Stimulated activated naive CD8-positive, alpha-beta T cell treated with anti-CD3 and anti-CD28 coated beads, Interleukin-15, Interleukin-2, amounts not matched to agents 100 ng/mL and 50 ng/mL, for 24 hours (primary cell): ENCODE measurements around the gene SART3.
A peak's percentile ranks its signal among the peaks of the same experiment; 100 is the strongest.
"Not testable (repeated sequence)": the region's sequence is repeated elsewhere in the genome, so short reads cannot be mapped to it uniquely, and the experiment has no call there.

ENCODE experiments used
- H3K27ac Mint-ChIP-seq: one replicate; pipeline ENCODE4 v1.8.0; 2021; ENCODE audit warnings: mild to moderate bottlenecking, mixed read lengths
- H3K27me3 Mint-ChIP-seq: one replicate; pipeline ENCODE4 v1.8.0; 2021; ENCODE audit warnings: mixed read lengths
- H3K36me3 Mint-ChIP-seq: one replicate; pipeline ENCODE4 v1.8.0; 2021; ENCODE audit warnings: low read depth, mixed read lengths
- H3K4me1 Mint-ChIP-seq: one replicate; pipeline ENCODE4 v1.8.0; 2021; ENCODE audit warnings: low read depth, mixed read lengths
- H3K4me3 Mint-ChIP-seq: one replicate; pipeline ENCODE4 v1.8.0; 2021; ENCODE audit warnings: mild to moderate bottlenecking, mixed read lengths
- H3K9me3 Mint-ChIP-seq: one replicate; pipeline ENCODE4 v1.8.0; 2021; ENCODE audit warnings: mixed read lengths

Gene SART3

DNA sequence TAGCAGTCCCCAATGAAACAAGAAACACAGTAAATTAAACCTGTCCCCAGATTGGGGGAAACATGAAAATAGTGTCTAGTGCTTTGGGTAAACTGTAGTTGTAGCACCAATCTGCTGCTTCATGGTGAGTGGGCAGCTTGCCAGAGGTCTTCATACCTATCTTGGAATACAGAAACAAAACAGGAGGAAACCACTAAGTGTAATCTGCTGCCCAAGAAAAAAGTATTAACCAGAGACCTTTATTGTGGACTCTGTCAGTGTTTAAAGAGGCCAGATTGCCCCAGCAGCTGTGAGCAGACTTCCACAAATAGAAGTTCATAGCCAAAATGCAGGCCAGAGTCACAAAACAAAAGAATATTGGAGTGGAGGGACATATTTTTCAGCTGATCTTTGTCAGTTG, 3.8 kb upstream of the SART3 start:
- Mint-ChIP-seq H3K4me1 (peaks cover 77% of the 10 kb centered on the region), H3K4me3 (no peak overlapping the region)

DNA sequence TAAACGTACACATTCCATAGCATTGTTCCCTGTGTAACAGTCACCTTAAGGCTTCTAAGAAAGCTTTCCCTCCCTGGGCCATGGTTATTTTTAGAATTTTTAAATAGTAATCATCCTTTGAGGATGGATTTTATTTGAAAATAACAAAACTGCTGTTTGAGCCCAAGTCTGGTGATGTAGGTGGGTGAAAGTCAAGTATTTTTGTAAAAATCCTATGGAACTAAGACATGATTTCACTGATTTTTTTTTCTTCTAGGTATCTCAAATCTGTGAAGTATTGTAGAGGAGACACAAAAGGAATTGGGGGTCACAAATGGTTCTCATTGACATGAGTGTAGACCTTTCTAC, 2.8 kb upstream of the SART3 start:
- Mint-ChIP-seq H3K9me3 (no peaks in the 10 kb centered on the region), H3K27me3 (no peaks in the 10 kb centered on the region), H3K27ac (peak overlapping the region; percentile 85), H3K4me1 (peaks cover 76% of the 10 kb centered on the region), H3K36me3 (peaks cover 59% of the 10 kb centered on the region), H3K4me3 (peak overlapping the region; percentile 98)

More for the DNA sequence above, 3.8 kb upstream of the SART3 start:
- H3K27ac Mint-ChIP-seq = peak overlapping the region; percentile 16
- H3K9me3 Mint-ChIP-seq = no peaks in the 10 kb centered on the region
- no peaks in the 10 kb centered on the region for H3K27me3 Mint-ChIP-seq
- peaks cover 68% of the 10 kb centered on the region for H3K36me3 Mint-ChIP-seq

DNA sequence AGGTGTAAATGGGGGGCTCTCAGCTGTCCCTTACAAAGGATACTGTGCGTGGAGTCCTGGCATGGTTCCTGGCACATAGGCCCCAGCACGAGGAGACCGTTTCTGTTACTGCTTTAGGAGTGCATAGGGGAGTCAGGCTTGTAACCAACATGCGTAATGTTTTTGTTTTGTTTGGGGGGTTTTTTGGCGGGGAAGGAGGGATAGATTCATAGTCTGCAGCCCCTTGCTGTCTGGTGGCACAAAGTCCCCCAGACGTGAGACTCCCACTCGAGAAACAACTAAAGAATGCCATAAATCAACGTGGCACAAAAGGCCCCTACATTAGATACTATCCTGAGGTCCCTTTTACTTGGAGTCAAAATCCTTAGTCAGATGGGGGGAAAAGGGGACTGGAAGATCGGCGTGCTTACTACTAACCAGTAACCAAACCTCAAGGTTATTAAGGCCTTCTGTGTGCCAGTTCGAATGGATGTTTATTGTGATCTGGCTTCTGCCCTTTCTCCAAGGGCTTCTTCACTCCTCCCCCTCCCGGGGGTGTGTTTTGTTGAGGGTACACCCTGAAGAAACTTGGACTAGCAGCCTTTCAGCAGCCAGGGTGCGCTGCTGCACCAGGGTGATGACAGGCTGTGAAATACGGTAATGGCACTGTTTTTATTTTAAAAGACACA, 2.3 kb upstream of the SART3 start:
- Mint-ChIP-seq H3K27me3 (no peaks in the 10 kb centered on the region), H3K36me3 (peaks cover 55% of the 10 kb centered on the region), H3K4me1 (peaks cover 74% of the 10 kb centered on the region), H3K27ac (peak overlapping the region; percentile 85), H3K4me3 (peak overlapping the region; percentile 98), H3K9me3 (no peaks in the 10 kb centered on the region)

DNA sequence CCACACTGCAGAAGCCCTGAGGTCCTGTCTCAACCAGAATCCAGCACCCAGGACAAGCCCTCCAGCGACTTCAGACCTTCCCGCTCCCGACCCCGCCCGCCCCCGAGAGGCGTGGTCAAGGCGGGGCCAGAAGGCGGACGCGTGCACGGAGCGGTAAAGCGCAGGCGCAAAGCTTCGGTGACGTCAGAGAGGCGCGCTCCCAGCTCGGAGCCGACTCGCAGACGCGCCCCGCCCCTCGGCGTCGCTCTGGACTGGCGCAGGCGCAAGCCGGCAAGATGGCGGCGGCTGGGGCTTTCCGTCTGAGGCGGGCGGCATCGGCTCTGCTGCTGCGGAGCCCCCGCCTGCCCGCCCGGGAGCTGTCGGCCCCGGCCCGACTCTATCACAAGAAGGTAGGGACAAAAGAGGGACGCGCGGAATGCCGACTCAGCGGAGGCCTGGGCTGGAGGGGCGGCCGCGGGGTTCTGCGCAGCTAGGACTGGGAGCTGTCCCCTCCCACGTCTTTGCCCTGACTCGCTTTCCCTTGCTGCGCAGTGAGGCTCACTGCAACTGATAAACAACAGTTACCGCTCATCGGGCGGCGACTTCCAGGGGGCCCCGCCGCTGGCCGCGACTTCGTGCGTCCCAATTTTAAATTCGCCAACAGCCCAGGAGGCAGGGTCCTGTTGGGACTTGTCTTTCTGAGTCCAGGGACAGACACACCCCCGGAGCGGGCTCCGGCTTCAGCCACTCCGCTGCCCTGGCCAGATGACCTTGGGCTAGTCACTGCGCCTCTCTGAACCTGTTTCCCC, 1.6 kb upstream of the SART3 start, which contains the start of gene ISCU:
Gene ISCU, plus strand, starts transcription at position 249 of the 788 bp plus-strand sequence. Its CDS starts 27 bp downstream, at position 276.
- Mint-ChIP-seq H3K4me1 (peaks cover 74% of the 10 kb centered on the region), H3K27me3 (no peaks in the 10 kb centered on the region), H3K36me3 (peaks cover 52% of the 10 kb centered on the region)

DNA sequence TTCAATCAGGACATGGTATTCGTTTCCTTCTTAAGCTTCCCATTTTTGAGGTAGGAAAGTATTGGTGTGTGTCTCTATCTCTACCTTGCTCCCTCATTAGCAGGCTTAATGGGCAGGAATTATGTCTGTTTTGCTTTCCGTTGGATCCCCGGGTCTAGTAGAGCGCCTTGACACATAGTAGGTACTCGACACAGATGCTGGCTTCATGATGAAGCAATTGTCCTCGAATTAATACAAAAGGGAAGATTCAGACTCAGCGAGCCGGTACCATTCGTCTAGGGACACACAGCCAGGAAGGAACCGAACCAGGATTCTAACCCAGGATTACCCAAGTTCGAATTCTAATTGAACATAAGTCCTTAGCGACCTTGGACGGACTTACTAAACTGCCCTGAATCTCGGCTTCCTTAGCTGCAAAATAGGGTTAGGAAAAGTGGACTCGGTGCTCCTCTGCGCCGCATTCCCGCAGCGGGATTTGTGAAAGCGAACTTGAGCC, 927 bp upstream of the SART3 start:
- peak overlapping the region; percentile 98 for H3K4me3 Mint-ChIP-seq
- no peaks in the 10 kb centered on the region for H3K27me3 Mint-ChIP-seq
- H3K36me3 Mint-ChIP-seq = peaks cover 50% of the 10 kb centered on the region
- H3K4me1 Mint-ChIP-seq = peaks cover 73% of the 10 kb centered on the region
- H3K9me3 Mint-ChIP-seq = no peaks in the 10 kb centered on the region
- peak overlapping the region; percentile 99 for H3K27ac Mint-ChIP-seq

More for the DNA sequence above, 1.6 kb upstream of the SART3 start, which contains the start of gene ISCU:
- Mint-ChIP-seq H3K4me3 (peak within 1 kb of the TSS; percentile 98), H3K27ac (peak within 1 kb of the TSS; percentile 99), H3K9me3 (no peaks in the 10 kb centered on the region)

DNA sequence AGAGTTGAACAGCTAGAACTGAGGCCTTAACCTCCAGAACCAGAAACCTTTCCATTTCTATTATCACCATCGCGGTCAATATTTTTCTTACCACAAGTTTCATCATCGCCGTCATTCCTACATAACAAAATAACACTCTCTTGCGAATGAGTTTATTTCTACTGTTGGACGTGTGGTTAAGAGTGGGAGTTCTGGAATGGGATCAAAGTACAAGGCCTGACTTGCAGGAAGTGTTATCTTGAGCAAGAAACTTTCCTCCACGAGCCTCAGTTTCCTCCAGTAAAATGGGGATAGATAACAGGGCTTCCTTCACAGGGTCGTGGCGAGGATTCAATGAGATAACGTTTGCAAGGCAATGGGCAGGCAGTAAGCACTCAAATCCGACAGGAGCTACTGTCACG, 652 bp downstream of the SART3 start:
- Mint-ChIP-seq H3K27ac (peak overlapping the region; percentile 99), H3K9me3 (no peaks in the 10 kb centered on the region), H3K4me1 (peaks cover 73% of the 10 kb centered on the region), H3K4me3 (peak overlapping the region; percentile 98), H3K27me3 (no peaks in the 10 kb centered on the region), H3K36me3 (peaks cover 42% of the 10 kb centered on the region)

DNA sequence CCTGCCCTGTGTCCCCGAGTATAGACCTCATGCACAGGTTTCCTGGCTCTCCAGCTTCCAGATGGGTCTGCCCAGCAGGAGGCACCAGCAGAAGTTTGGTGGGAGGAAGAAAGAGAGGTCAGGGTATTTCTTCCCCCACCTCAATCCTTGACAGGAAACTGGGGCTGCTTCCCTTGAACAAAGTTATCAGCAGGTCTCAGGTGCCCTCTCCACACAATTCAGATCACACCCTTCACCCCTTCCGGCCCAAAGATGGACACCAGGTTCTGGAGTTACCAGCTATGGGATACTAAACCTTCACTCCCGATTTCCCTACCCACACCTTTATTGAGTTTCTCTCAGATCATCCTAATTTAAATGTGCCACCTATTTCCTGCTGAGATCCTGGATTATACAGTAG, 1.2 kb downstream of the SART3 start:
- Mint-ChIP-seq H3K4me3 (peak overlapping the region; percentile 98), H3K27ac (peak overlapping the region; percentile 99), H3K9me3 (no peaks in the 10 kb centered on the region), H3K36me3 (peaks cover 38% of the 10 kb centered on the region), H3K27me3 (no peaks in the 10 kb centered on the region), H3K4me1 (peaks cover 73% of the 10 kb centered on the region)

DNA sequence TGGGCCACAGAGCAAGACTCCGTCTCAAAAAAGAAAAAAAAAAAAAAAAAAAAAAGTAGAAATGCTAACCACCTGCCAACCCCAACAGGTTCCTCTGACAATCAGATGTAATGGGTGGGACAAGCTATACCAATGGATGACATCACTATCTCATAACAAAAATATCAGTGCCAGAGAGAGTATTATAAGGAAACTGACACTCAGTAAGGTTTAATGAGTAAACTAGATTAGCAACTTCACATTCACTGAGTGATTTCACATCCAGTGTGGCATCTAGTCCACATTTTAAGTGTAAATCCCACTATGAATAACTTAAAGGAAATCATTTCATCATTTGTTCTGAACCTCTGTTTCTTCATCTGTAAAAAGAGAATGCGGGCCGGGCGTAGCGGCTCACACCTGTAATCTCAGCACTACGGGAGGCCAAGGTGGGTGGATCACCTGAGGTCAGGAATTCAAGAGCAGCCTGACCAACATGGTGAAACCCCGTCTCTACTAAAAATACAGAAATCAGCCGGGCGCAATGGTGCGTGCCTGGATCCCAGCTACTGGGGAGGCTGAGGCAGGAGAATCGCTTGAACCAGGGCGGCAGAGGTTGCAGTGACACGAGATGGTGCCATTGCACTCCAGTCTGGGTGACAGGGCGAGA, 1.8 kb downstream of the SART3 start:
- Mint-ChIP-seq H3K36me3 (peaks cover 31% of the 10 kb centered on the region), H3K4me1 (peaks cover 72% of the 10 kb centered on the region), H3K9me3 (no peaks in the 10 kb centered on the region), H3K4me3 (peak overlapping the region; percentile 98), H3K27me3 (no peaks in the 10 kb centered on the region), H3K27ac (peak overlapping the region; percentile 99)

DNA sequence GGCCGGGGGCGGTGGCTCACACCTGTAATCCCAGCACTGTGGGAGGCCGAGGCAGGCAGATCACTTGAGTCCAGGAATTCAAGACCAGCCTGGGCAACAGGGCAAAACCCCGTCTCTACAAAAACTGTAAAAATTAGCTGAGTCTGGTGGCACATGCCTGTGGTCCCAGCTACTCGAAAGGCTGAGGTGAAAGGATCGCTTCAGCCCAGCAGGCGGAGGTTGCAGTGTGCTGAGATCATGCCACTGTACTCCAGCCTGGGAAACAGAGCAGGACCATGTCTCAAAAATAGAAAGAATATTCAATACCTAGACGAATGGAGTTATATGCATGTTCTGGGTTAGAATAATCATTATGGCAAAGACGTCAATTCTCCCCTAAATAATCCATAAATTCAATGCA, 5.6 kb downstream of the SART3 start:
- Mint-ChIP-seq H3K36me3 (peaks cover 36% of the 10 kb centered on the region), H3K4me1 (peaks cover 91% of the 10 kb centered on the region)
- H3K9me3 Mint-ChIP-seq, H3K27ac Mint-ChIP-seq, H3K27me3 Mint-ChIP-seq, H3K4me3 Mint-ChIP-seq: not testable (repeated sequence)

DNA sequence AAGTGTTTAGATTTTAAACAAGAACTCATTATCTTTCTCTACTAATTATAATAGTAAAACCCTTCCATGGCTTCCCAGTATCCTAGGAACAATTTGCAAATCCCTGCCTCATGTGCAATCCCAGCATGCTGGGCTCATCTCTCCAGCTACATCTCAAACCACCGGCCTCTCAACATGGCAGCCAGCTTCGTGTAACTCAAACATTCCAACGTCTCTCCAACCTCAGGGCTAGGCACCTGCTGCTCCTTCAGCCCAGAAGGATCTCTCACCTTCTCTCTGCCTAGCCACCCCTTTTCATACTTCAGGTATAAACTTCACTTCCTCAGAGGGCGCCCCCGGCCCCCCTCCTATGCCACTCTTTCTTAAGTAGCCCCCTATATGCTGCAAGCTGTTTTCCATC, 7.2 kb downstream of the SART3 start:
- H3K9me3 Mint-ChIP-seq = no peaks in the 10 kb centered on the region
- no peak overlapping the region for H3K27ac Mint-ChIP-seq
- peaks cover 88% of the 10 kb centered on the region for H3K4me1 Mint-ChIP-seq
- H3K36me3 Mint-ChIP-seq = peaks cover 37% of the 10 kb centered on the region
- H3K4me3 Mint-ChIP-seq = no peak overlapping the region
- no peaks in the 10 kb centered on the region for H3K27me3 Mint-ChIP-seq

DNA sequence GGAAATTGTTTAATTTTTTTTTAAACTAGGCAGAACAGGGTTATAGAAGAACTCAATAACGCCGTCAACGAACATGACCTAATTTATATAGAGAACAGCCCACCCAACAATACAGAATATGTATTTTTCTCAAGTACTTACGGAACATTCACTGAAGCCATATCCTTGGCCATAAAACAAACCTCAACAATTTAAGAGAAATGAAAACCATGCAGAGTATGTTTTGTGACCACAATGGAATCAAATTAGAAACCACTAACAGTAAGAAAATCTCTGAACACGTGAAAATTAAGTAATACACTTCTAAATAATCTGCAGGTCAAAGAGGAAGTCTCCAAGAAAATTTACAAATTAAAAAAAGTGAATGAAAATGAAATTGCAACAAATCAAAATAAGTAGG, 9.4 kb downstream of the SART3 start:
- peaks cover 40% of the 10 kb centered on the region for H3K36me3 Mint-ChIP-seq

DNA sequence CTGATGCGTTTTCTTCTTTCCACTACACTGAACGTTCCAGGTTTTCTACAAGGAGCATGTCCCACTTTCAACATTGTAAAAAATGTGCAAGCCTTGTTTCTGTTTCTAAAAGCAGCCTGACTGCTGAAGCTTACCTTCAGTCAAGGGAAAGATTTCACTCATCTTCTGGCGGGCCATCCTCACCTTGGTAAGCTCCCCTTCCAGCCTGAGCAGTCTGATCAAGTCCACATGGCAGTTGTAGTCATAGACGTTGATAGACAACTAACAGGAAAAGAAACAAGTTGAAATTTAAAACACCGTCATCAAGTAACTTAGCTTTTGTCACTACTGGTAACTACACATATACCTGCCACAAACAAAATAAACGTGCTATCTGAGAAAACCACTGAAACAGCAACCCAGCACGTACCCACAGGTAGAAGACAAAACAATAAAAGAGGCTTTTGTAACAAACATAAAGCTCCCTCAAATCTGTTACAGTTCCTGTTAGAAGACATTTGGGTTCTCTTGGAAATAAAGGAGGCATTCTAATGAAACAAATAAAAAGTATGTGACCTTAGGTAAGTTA, 11.9 kb downstream of the SART3 start:
- Mint-ChIP-seq H3K9me3 (no peaks in the 10 kb centered on the region), H3K4me3 (no peak overlapping the region), H3K27me3 (no peaks in the 10 kb centered on the region), H3K36me3 (peaks cover 50% of the 10 kb centered on the region), H3K4me1 (peaks cover 46% of the 10 kb centered on the region), H3K27ac (peak overlapping the region; percentile 32)

More for the DNA sequence above, 9.4 kb downstream of the SART3 start:
- H3K27ac Mint-ChIP-seq = peak overlapping the region; percentile 56
- H3K9me3 Mint-ChIP-seq = no peaks in the 10 kb centered on the region
- H3K4me3 Mint-ChIP-seq = peak overlapping the region; percentile 28
- peaks cover 69% of the 10 kb centered on the region for H3K4me1 Mint-ChIP-seq
- no peaks in the 10 kb centered on the region for H3K27me3 Mint-ChIP-seq

DNA sequence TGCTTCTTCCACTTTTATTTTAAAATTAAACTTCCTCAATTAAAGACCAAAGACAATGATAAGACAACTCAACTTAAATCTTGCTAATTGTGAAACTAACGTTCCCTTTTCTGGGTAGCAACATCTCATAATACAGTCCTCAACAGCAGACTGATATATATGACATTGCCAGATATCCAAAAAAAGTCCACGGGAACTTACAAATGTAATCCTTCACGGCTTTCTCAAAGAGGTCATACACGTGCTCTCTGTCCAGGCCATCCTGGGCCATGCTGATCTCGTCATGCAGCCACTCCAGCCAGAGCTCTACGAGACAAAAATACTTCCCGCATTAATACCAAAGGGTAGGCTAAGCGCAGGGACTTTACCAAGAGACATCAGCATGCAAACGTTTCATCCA, 13.3 kb downstream of the SART3 start:
- H3K9me3 Mint-ChIP-seq = no peaks in the 10 kb centered on the region
- no peaks in the 10 kb centered on the region for H3K27me3 Mint-ChIP-seq
- peaks cover 58% of the 10 kb centered on the region for H3K36me3 Mint-ChIP-seq
- H3K27ac Mint-ChIP-seq = peak overlapping the region; percentile 29
- H3K4me3 Mint-ChIP-seq = no peak overlapping the region
- peaks cover 32% of the 10 kb centered on the region for H3K4me1 Mint-ChIP-seq

DNA sequence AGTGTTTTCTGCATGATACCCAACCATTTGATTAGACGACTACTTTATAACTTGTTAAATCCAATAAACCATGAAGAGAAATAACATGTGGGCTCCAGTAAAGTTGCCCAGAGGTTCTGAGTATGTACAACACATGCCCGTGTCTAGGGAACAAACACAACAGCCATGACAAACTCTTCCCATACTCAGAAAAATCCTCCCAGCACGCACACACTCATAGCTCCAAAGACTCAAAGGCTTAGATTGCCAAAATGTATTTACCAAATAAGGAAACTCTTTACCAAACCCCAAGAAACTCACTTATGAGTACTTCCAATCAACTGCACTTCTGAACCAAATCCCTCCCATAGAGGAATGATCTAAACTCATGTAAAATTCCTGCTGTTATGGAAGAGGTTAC, 17.3 kb downstream of the SART3 start:
- Mint-ChIP-seq H3K27me3 (no peaks in the 10 kb centered on the region), H3K4me1 (peaks cover 14% of the 10 kb centered on the region), H3K27ac (peak overlapping the region; percentile 34), H3K9me3 (no peaks in the 10 kb centered on the region), H3K4me3 (no peak overlapping the region), H3K36me3 (peaks cover 73% of the 10 kb centered on the region)

DNA sequence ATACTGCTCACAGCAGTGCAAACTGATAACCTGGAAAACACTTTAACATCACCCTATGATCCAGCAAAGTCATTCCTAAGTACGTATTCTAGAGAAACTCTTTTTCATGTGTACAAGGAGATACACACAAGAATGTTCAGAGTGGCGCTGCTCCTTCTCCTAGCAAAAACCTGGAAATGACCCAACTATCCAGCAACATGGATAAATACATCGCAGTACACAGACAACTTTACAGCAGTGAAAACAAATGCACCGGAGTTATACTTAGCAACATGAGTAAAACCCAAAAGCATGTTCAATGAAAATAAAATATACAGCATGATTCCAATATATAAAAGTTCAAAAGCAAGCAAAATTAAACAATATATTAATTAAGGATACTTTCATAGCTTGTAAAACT, 18.7 kb downstream of the SART3 start:
- H3K9me3 Mint-ChIP-seq = no peaks in the 10 kb centered on the region
- H3K27ac Mint-ChIP-seq = no peak overlapping the region
- peaks cover 75% of the 10 kb centered on the region for H3K36me3 Mint-ChIP-seq
- H3K4me3 Mint-ChIP-seq = no peak overlapping the region
- no peaks in the 10 kb centered on the region for H3K27me3 Mint-ChIP-seq
- H3K4me1 Mint-ChIP-seq = peaks cover 14% of the 10 kb centered on the region
